ENCODE data around the gene ADGRV1. TPM values are rescaled to one million over a fixed set of nuclear protein-coding genes. Genes with fewer than 3 reads are reported as not detected.

ADGRV1 gene
- total and polyA plus RNA-seq, 9 of the 15 experiments (the other 6 are each of a cell fraction or from before 2014, with no cell fraction given) = 21.7 to 156 (median 58.2) TPM

GRCh38 chr5:91194824-91195381 is 636.3 kb downstream of the ADGRV1 start:
- Histone ChIP-seq H3K4me2 (ENCODE audit: insufficient read depth, low read length) (no peak overlapping the region), H4K20me1 (replicated peaks; ENCODE audit: control insufficient read depth, insufficient read depth, low read length) (no peaks in the 10 kb centered on the region), H2AFZ (ENCODE audit: low read depth, low read length) (no peak overlapping the region), H3K79me2 (ENCODE audit: control insufficient read depth, insufficient read depth, low read length) (no peaks in the 10 kb centered on the region), H3K4me3 (no peak overlapping the region), H3K9ac (ENCODE audit: insufficient read depth in 1 of 2, low read depth in 2 of 2, low read length in 2 of 2) (no peak overlapping the region), H3K27ac (ENCODE audit: extremely low read depth, low read depth, low read length) (no peak overlapping the region), H3K27me3 (ENCODE audit: control insufficient read depth in 2 of 2, insufficient read depth in 2 of 2, low read length in 2 of 2) (peaks cover 3 to 8% of the 10 kb centered on the region in 2 experiments; a peak in 2 of 5 replicates), H3K36me3 (ENCODE audit: control insufficient read depth, insufficient read depth, low read length) (no peaks in the 10 kb centered on the region), H3K4me1 (replicated peaks in 1 of 2; ENCODE audit: control insufficient read depth in 2 of 2, insufficient read depth in 2 of 2, low read length in 2 of 2) (no peaks in the 10 kb centered on the region; a peak in 1 of 5 replicates), H3K9me3 (replicated peaks; ENCODE audit: control insufficient read depth, insufficient read depth, low read depth, low read length) (no peaks in the 10 kb centered on the region), H3K9me1 (ENCODE audit: control insufficient read depth, insufficient read depth, low read length) (no peaks in the 10 kb centered on the region)
- no peak for DNase-seq (ENCODE audit: extremely low read depth in 1 of 4, low spot score in 3 of 4)
- in situ Hi-C loops (cut with MboI) = no loop called here
- intact Hi-C loops (cut with micrococcal nuclease) = no loop called here
- WGBS (ENCODE audit: insufficient coverage, low coverage, missing lambda C conversion rate) = 5% methylated on average over 8 of the region's 8 CpGs
- ATAC-seq = no peak
- POLR2A ChIA-PET = interaction anchor here (1.2 kb wide), 1 partner anchor 188 kb away, joined by 6 read pairs; the partner anchor contains the start of gene ARRDC3
- no TSS peak for BruUV-seq (replicated peaks)
- CTCF ChIA-PET (ENCODE audit: low intra/inter-chr PET ratio) = no interaction called here
- no peak for FAIRE-seq
- no peak for TF ChIP-seq DPF2 (IDR thresholded peaks at IDR 0.05)
- no peak for TF ChIP-seq YY1 (IDR thresholded peaks at IDR 0.05; ENCODE audit: borderline replicate concordance in 1 of 3, control insufficient read depth in 1 of 3, extremely low read depth in 1 of 3, insufficient read depth in 3 of 3, insufficient read length in 1 of 3, insufficient replicate concordance in 2 of 3, low read depth in 1 of 3, low read length in 2 of 3)
- TF ChIP-seq, protein P1, sequence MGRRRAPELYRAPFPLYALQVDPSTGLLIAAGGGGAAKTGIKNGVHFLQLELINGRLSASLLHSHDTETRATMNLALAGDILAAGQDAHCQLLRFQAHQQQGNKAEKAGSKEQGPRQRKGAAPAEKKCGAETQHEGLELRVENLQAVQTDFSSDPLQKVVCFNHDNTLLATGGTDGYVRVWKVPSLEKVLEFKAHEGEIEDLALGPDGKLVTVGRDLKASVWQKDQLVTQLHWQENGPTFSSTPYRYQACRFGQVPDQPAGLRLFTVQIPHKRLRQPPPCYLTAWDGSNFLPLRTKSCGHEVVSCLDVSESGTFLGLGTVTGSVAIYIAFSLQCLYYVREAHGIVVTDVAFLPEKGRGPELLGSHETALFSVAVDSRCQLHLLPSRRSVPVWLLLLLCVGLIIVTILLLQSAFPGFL (CRISPR knock-in tag; IDR thresholded peaks at IDR 0.05) = no peak
- no peak for TF ChIP-seq GMEB1 (CRISPR knock-in tag; IDR thresholded peaks at IDR 0.05)
- TF ChIP-seq TGIF2 (CRISPR knock-in tag; IDR thresholded peaks at IDR 0.05) = no peak
- no peak for TF ChIP-seq MEIS2 (IDR thresholded peaks at IDR 0.05; ENCODE audit: partially characterized antibody)
- TF ChIP-seq ELK1 (CRISPR knock-in tag; IDR thresholded peaks at IDR 0.05) = no peak
- no peak for TF ChIP-seq ZFP30 (CRISPR knock-in tag; IDR thresholded peaks at IDR 0.05; ENCODE audit: borderline replicate concordance)
- no peak for TF ChIP-seq ZNF140 (CRISPR knock-in tag; IDR thresholded peaks at IDR 0.05)
- TF ChIP-seq SMARCA5 (IDR thresholded peaks at IDR 0.05) = no peak
- TF ChIP-seq SRSF1 (IDR thresholded peaks at IDR 0.05; ENCODE audit: low read depth, low read length) = no peak
- TF ChIP-seq THRA (IDR thresholded peaks at IDR 0.05) = no peak
- no peak for TF ChIP-seq FOXK2 (conservative IDR thresholded peaks at IDR 0.05 in 1 of 2, IDR thresholded peaks at IDR 0.05 in 1 of 2; ENCODE audit: low read depth in 2 of 2)
- TF ChIP-seq FOXA3 (CRISPR knock-in tag; conservative IDR thresholded peaks at IDR 0.05 in 1 of 2, IDR thresholded peaks at IDR 0.05 in 1 of 2) = no peak
- no peak for TF ChIP-seq PTBP1 (IDR thresholded peaks at IDR 0.05; ENCODE audit: low read depth, low read length)
- TF ChIP-seq NCOA1 (IDR thresholded peaks at IDR 0.05; ENCODE audit: low read depth) = no peak

Measured in K562 (cell line).